Measurements from ENCODE around the gene ZRANB3.
"Not testable (repeated sequence)": the region's sequence is repeated elsewhere in the genome, so short reads cannot be mapped to it uniquely, and the experiment has no call there.

ZRANB3 gene

GRCh38 chr2:135091681-135092080, 439.3 kb downstream of the ZRANB3 start:
- in situ Hi-C loops (cut with MboI; ENCODE audit: low sequenced_read_pairs): no loop called here

DNA sequence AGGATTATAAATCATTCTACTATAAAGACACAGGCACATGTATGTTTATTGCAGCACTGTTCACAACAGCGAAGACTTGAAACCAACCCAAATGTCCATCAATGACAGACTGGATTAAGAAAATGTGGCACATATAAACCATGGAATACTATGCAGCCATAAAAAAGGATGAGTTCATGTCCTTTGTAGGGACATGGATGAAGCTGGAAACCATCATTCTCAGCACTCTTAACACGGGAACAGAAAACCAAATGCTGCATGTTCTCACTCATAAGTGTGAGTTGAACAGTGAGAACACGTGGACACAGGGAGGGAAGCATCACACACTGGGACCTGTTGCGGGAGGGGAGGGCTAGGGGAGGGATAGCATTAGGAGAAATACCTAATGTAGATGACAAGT, 441.4 kb downstream of the ZRANB3 start:
- in situ Hi-C loops (cut with MboI; ENCODE audit: low sequenced_read_pairs): not testable (repeated sequence)

All from HL-60/S4 treated with retinoic acid at 250 ng/mL for 4 days and 3 days (cell line).